ENCODE results near the gene HIVEP3. TPM values are rescaled to one million over a fixed set of nuclear protein-coding genes. Genes with fewer than 3 reads are reported as not detected.

HIVEP3 gene
- total RNA-seq, 4 donors from 2014 or later = 6.1 to 10.1 (median 7.8) TPM

DNA sequence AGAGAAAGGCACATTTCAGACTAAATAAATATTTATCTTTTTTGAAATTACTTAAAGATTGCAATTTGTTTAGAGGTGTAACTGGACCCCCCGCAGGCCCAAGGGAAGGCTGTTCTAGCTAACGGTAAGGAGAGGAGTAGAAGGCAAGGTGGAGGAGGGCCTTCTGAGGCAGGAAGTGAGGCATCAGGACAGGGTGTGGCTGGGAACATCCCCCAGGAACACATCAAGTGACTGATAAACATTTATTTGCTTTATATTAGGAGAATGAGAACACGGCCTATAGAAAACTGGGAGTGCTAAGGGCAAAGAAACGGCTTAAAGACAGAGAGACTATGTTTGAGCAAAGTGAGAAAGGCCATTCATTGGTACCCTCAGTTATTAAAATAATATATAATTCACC lies 23.2 kb downstream of the HIVEP3 start:
- ATAC-seq (ENCODE audit: low FRiP score) = no peak
- TF ChIP-seq, protein P1, sequence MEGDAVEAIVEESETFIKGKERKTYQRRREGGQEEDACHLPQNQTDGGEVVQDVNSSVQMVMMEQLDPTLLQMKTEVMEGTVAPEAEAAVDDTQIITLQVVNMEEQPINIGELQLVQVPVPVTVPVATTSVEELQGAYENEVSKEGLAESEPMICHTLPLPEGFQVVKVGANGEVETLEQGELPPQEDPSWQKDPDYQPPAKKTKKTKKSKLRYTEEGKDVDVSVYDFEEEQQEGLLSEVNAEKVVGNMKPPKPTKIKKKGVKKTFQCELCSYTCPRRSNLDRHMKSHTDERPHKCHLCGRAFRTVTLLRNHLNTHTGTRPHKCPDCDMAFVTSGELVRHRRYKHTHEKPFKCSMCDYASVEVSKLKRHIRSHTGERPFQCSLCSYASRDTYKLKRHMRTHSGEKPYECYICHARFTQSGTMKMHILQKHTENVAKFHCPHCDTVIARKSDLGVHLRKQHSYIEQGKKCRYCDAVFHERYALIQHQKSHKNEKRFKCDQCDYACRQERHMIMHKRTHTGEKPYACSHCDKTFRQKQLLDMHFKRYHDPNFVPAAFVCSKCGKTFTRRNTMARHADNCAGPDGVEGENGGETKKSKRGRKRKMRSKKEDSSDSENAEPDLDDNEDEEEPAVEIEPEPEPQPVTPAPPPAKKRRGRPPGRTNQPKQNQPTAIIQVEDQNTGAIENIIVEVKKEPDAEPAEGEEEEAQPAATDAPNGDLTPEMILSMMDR (IDR thresholded peaks at IDR 0.05) = no peak
- no peak for DNase-seq (ENCODE audit: low spot score)

DNA sequence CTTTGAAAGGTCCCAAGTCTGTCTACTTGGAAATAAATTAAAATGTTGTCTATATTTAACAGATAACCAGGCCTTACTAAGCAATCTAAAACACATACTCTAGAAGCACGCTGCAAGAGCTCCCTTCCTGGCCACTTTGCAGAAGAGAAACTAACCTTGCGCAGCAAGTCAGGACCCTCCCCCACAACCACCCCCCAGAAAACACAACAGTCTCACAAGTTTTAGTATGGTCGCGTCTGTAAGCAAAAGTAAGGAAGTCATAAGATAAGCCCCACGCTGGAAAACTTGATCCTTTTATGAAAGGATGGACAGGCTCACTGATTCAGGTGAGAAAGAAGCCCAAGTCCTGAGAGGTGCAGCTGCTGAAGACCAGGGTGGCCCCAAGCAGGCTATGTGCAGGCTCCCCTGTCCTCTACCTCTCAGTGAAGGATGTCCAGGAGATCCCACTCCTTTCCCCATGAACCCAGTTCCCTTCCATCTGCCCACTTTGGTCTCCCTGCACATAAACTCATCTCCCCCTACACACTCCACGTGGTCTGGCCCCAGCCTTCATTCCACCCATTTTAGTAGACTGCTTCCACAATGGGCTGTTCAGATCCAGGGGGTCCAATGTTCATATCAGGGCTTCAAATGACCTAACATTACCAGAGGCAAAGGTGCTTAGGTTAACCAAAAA lies 23.8 kb downstream of the HIVEP3 start:
- TF ChIP-seq, protein P1 (IDR thresholded peaks at IDR 0.05) = no peak
- no peak for ATAC-seq (ENCODE audit: low FRiP score)
- DNase-seq (ENCODE audit: low spot score) = no peak

DNA sequence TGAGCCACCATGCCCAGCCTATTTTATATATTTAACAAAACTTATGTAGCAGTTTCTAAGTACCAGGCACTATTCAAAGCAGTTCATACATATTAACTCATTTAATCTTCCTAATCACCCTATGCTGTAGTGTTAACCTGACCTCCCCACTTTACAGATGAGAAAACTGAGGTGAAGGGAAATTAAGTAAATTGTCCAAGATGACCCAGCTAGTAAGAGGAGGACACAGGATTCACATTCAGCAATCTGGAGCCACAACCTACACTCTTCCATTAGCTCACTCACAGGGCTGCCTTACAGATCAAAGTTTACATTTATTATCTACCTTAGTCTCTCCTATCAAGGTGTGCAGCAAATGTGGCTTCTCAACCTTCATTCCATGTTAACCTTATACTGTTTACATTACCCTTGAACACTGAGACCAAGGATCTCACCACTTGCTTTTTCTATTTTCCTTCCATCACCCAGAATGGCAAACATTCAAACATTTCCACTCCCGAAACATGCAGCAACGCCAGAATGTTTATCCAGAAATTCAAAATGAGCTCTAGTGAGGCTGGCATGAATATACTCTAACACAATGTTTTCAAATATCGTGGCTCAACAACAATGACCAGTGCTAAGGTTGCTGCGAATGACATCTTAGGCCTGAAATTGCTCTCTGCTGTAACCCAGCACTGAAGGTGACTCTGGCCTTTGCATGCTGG lies 24.5 kb downstream of the HIVEP3 start:
- TF ChIP-seq, protein P1 (IDR thresholded peaks at IDR 0.05) = no peak
- no peak for ATAC-seq (ENCODE audit: low FRiP score)
- DNase-seq (ENCODE audit: low spot score) = no peak

DNA sequence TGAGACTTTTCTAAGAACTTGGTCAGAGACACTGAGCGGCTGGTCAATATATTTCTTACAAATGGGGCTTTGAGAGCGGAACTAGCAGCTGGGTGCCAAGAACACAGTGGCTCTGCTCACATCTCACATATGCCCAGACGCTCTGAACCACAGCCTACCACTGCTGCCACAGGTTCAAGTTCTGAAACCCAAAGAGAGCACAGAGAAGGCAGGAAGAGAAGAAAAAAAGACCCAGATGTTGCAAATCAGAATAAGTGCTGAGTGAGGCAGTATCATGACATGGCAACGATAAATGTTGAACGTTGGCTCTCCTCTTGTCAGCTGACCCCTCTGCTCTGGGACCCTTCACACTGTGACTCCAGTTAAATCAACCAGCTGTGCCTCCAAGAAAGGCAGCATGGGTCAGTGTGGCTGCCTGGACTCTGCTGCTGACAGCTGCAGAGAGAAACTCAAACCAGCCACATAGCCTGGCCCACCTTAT lies 26.4 kb downstream of the HIVEP3 start:
- DNase-seq (ENCODE audit: low spot score) = no peak
- no peak for ATAC-seq (ENCODE audit: low FRiP score)
- TF ChIP-seq, protein P1 (IDR thresholded peaks at IDR 0.05) = no peak

DNA sequence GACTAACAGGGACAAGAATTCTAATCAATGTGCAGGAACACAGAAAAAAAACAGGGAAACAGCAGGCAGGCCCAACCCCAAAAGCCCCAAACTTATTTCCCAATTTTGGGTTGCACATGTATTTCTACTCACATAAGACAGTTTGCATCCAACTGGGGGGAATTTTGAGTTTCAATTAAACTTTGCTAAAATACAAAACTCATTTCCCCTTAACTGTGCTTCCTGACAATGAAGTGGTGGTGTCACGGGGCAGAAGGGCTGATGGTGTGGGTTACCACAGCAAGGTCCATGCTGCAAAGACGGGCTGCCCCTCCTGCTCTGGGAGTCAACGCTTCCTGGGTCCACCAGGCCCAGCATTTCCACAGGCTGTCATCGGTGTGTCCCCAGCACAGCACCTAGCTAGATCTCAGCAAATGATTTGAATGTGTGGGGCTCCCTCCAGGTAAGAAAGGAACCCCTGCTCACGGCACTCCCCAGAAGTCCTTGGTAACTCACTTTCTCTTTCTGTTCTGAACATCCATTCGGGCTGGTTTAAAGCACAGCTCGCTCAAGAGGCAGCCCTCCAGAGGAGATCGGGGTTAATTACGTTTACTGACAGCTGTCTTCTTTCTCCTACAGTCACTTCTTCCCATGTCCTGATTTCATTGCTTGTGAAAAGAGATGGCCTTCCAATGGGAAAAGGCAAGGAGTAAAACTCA lies 27.4 kb downstream of the HIVEP3 start:
- TF ChIP-seq, protein P1 (IDR thresholded peaks at IDR 0.05) = no peak
- DNase-seq (ENCODE audit: low spot score) = no peak
- peak; percentile 27 for ATAC-seq (ENCODE audit: low FRiP score)

GRCh38 chr1:41890825-41891198 lies 27.9 kb downstream of the HIVEP3 start:
- no peak for DNase-seq (ENCODE audit: low spot score)
- ATAC-seq (ENCODE audit: low FRiP score) = peak; percentile 76
- TF ChIP-seq, protein P1 (IDR thresholded peaks at IDR 0.05) = no peak

Measured in omental fat pad (tissue), 4 donors.